ENCODE results near the gene RPP25L. TPM values are rescaled to one million over a fixed set of nuclear protein-coding genes. Genes with fewer than 3 reads are reported as not detected.

RPP25L gene
- total RNA-seq, 4 donors from 2014 or later = 18.1 to 39.1 (median 26.9) TPM

- Histone ChIP-seq H3K4me3 (no peak overlapping the region), H3K27me3 (peaks cover 7 to 8% of the 10 kb centered on the region in 2 donors), H3K4me1 (peaks cover 0 to 23% of the 10 kb centered on the region in 2 donors), H3K36me3 (no peaks in the 10 kb centered on the region), H3K9me3 (no peaks in the 10 kb centered on the region), H3K27ac (no peak overlapping the region)
- DNase-seq = no peak
- intact Hi-C loops (cut with DNase I; ENCODE audit: low total_unique reads) = no loop called here
- TF ChIP-seq CTCF (IDR thresholded peaks at IDR 0.05) (no peak), POLR2A (IDR thresholded peaks at IDR 0.05) (no peak)
Observed at GRCh38 chr9:34585946-34586669, 25.8 kb downstream of the RPP25L start.

DNA sequence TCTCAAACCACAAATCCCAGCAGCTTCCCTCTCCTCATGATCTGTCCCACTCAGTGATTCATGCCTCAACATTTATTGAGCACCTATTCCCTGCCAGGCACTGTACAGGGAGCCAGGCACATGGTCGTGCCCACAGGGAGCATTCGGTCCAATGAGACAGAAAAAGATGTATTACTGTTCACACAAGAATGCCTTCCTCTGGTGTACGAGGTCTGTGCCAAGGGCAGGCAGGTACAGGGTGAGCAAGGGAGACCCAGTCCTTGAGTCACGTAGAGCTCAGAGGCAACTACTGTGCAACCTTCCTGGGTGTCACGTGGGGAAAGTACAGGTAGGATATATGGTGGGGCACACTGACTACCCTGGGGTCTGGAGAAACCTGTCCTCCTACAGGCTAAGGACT is 26.9 kb downstream of the RPP25L start:
- peaks cover 0 to 12% of the 10 kb centered on the region in 2 donors for H3K4me1 ChIP-seq
- no peaks in the 10 kb centered on the region for H3K9me3 ChIP-seq
- H3K4me3 ChIP-seq = no peak overlapping the region
- TF ChIP-seq CTCF (IDR thresholded peaks at IDR 0.05) = no peak
- no peak for TF ChIP-seq POLR2A (IDR thresholded peaks at IDR 0.05)
- no peak for DNase-seq
- no peak overlapping the region for H3K27ac ChIP-seq
- intact Hi-C loops (cut with DNase I; ENCODE audit: low total_unique reads) = no loop called here
- H3K27me3 ChIP-seq = peaks cover 7 to 8% of the 10 kb centered on the region in 2 donors
- H3K36me3 ChIP-seq = no peaks in the 10 kb centered on the region

GRCh38 chr9:34582787-34583186 is 29.1 kb downstream of the RPP25L start:
- no peak overlapping the region for H3K27ac ChIP-seq
- intact Hi-C loops (cut with DNase I; ENCODE audit: low total_unique reads) = no loop called here
- DNase-seq = no peak
- H3K36me3 ChIP-seq = no peaks in the 10 kb centered on the region
- peaks cover 0 to 6% of the 10 kb centered on the region in 2 donors for H3K4me1 ChIP-seq
- H3K27me3 ChIP-seq = no peaks in the 10 kb centered on the region
- H3K4me3 ChIP-seq = no peak overlapping the region
- TF ChIP-seq POLR2A (IDR thresholded peaks at IDR 0.05) = no peak
- TF ChIP-seq CTCF (IDR thresholded peaks at IDR 0.05) = no peak
- no peaks in the 10 kb centered on the region for H3K9me3 ChIP-seq

DNA sequence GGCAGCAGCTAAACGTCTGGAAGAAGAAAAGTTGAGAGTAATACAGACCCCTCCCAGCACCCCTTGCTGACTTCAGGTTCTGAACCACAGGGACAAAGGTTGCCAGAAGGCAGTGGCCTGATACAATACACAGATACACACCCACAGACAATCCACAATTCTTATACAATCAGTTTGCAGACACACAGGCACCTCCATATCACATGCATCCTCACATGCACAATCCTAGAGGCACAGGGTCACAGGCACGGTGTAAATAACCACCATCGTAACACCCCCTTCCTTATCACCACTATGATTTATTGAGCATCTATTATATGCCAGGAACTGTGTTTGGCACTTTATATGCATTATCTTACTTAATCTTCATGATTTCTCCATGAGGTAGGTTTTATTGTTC is 30.6 kb downstream of the RPP25L start:
- no peaks in the 10 kb centered on the region for H3K36me3 ChIP-seq
- H3K4me3 ChIP-seq = no peak overlapping the region
- intact Hi-C loops (cut with DNase I; ENCODE audit: low total_unique reads) = no loop called here
- no peak for TF ChIP-seq POLR2A (IDR thresholded peaks at IDR 0.05)
- no peak for TF ChIP-seq CTCF (IDR thresholded peaks at IDR 0.05)
- no peak for DNase-seq
- H3K27me3 ChIP-seq = no peaks in the 10 kb centered on the region
- H3K27ac ChIP-seq = no peak overlapping the region
- no peaks in the 10 kb centered on the region for H3K9me3 ChIP-seq
- H3K4me1 ChIP-seq = peaks cover 0 to 9% of the 10 kb centered on the region in 2 donors

GRCh38 chr9:34580358-34580757 is 31.5 kb downstream of the RPP25L start:
- no peaks in the 10 kb centered on the region for H3K9me3 ChIP-seq
- no peaks in the 10 kb centered on the region for H3K27me3 ChIP-seq
- no peaks in the 10 kb centered on the region for H3K36me3 ChIP-seq
- H3K27ac ChIP-seq = no peak overlapping the region
- no peak overlapping the region for H3K4me3 ChIP-seq
- DNase-seq = no peak
- H3K4me1 ChIP-seq = peaks cover 0 to 9% of the 10 kb centered on the region in 2 donors
- intact Hi-C loops (cut with DNase I; ENCODE audit: low total_unique reads) = no loop called here
- TF ChIP-seq POLR2A (IDR thresholded peaks at IDR 0.05) (no peak), CTCF (IDR thresholded peaks at IDR 0.05) (no peak)
